Breast epithelium (tissue), 4 donors: ENCODE results near the gene PHPT1. TPM values are rescaled to one million over a fixed set of nuclear protein-coding genes. Genes with fewer than 3 reads are reported as not detected.

Experiments
- DNase-seq, 2 donors: peaks; one replicate each; pipeline ENCODE4 v3.0.0-alpha.2; 2019; ENCODE audit warnings: low spot score in 2 of 2
- H3K27ac ChIP-seq, 2 donors: fragments of 200-600 bp; sonication (generic) in 1 of 2; one replicate each; pipeline ENCODE4 v1.5.1; 2016 to 2019; ENCODE audit warnings: mild to moderate bottlenecking in 1 of 2
- H3K27me3 ChIP-seq, 2 donors: fragments of 200-600 bp; sonication (generic) in 1 of 2; one replicate each; pipeline versions ENCODE4 v1.5.1 to v1.6.0; 2017 to 2019; ENCODE audit warnings: control low read depth in 1 of 2, mild to moderate bottlenecking in 1 of 2
- H3K36me3 ChIP-seq: fragments of 200-600 bp; one replicate; pipeline ENCODE4 v1.5.1; 2019
- H3K4me1 ChIP-seq, 2 donors: fragments of 200-600 bp; sonication (generic); one replicate each; pipeline ENCODE4 v1.5.1; 2016 to 2019; ENCODE audit warnings: control low read depth in 1 of 2
- H3K4me3 ChIP-seq, 3 donors: fragments of 200-600 bp; sonication (generic); 1 replicate in 2 of 3; 2 replicates in 1 of 3; pipeline ENCODE4 v1.5.1; 2016 to 2019; ENCODE audit warnings: mild to moderate bottlenecking in 3 of 3, moderate library complexity in 2 of 3
- H3K9me3 ChIP-seq, 2 donors: fragments of 200-600 bp; sonication (generic) in 1 of 2; one replicate each; pipeline ENCODE4 v1.5.1; 2016 to 2019; ENCODE audit warnings: control low read depth in 1 of 2
- POLR2A ChIP-seq: fragments of 450-650 bp; IDR thresholded peaks from one replicate; pipeline ENCODE4 v1.6.1; 2016; ENCODE audit warnings: antibody characterized with exemption, mild to moderate bottlenecking, moderate library complexity
- POLR2AphosphoS5 ChIP-seq, 3 donors: sonication (generic); formaldehyde crosslinking; IDR thresholded peaks; one replicate each; pipeline ENCODE4 v1.6.1; 2017; ENCODE audit warnings: antibody characterized with exemption in 3 of 3
- intact Hi-C: fragments of 100-400 bp; cut with DNase I; formaldehyde crosslinking; loops from one replicate; pipeline ENCODE4 v1.15.1; 2023; ENCODE audit warnings: low total_unique reads
- total RNA-seq, 3 donors: library from RNA; depleted of rRNA; stranded (reverse); fragments of >200 nt; gene quantifications; one replicate each; pipeline ENCODE4 v1.1.0, GENCODE V29; 2016
- TF ChIP-seq, protein P1 (sequence below), 3 donors: fragments of 450-650 bp; IDR thresholded peaks; one replicate each; pipeline ENCODE4 v1.5.1; 2016 to 2017; ENCODE audit warnings: antibody characterized with exemption in 3 of 3, mild to moderate bottlenecking in 3 of 3, moderate library complexity in 3 of 3

Gene PHPT1
- total RNA-seq, 3 donors from 2014 or later: 43.2 to 70.8 (median 52.5) TPM

GRCh38 chr9:136823136-136824046, 25.8 kb upstream of the PHPT1 start:
- Histone ChIP-seq H3K9me3 (no peaks in the 10 kb centered on the region), H3K27me3 (no peaks in the 10 kb centered on the region), H3K36me3 (peaks cover 6% of the 10 kb centered on the region), H3K27ac (no peak overlapping the region), H3K4me3 (no peak overlapping the region), H3K4me1 (no peaks in the 10 kb centered on the region)
- no peak for DNase-seq
- intact Hi-C loops: no loop called here
- no peak for TF ChIP-seq POLR2AphosphoS5 (IDR thresholded peaks at IDR 0.05)
- TF ChIP-seq, protein P1, sequence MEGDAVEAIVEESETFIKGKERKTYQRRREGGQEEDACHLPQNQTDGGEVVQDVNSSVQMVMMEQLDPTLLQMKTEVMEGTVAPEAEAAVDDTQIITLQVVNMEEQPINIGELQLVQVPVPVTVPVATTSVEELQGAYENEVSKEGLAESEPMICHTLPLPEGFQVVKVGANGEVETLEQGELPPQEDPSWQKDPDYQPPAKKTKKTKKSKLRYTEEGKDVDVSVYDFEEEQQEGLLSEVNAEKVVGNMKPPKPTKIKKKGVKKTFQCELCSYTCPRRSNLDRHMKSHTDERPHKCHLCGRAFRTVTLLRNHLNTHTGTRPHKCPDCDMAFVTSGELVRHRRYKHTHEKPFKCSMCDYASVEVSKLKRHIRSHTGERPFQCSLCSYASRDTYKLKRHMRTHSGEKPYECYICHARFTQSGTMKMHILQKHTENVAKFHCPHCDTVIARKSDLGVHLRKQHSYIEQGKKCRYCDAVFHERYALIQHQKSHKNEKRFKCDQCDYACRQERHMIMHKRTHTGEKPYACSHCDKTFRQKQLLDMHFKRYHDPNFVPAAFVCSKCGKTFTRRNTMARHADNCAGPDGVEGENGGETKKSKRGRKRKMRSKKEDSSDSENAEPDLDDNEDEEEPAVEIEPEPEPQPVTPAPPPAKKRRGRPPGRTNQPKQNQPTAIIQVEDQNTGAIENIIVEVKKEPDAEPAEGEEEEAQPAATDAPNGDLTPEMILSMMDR (IDR thresholded peaks at IDR 0.05): no peak
- no peak for TF ChIP-seq POLR2A

- intact Hi-C loops: no loop called here
Observed at GRCh38 chr9:136824496-136825225, 24.5 kb upstream of the PHPT1 start.

DNA sequence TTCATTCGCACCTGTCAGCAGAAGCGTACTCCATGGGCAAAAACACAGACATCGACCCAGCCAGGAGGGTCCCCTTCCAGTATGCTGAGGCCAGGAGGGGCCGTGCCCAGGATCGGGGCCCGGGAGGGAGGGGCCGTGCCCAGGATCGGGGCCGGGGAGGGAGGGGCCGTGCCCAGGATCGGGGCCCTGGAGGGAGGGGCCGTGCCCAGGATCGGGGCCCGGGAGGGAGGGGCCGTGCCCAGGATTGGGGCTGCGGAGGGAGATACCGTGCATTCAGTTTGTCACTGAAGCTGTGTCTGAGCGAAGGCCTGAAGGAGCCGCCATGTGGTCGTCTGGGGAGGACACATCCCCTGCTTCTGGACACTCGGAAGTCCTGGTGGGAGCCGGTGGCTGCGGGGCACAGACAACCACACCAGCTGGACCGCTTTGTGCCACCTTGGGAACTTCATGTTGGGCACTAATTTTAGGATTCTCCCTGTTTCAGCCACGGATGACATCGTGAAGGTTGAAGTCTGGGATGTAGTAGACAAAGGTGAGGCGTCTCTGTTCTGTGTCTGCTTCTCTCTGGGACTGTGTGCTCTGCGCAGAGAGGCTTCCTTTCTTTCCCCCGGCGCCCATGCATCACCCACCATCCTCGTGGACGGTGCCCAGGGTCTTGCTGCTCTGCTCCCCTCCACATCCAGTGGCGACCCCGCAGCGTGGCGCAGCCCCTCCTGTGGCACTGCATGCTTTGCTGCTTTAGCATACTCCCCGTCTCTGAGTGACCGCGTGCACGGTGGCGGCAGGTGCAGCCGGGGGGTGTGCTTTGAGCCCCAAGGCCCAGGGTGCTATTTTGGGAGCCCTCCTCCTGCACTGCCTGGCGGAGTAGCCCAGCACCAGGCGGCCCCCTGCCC, 23.7 kb upstream of the PHPT1 start:
- no peak overlapping the region for H3K4me3 ChIP-seq
- no peaks in the 10 kb centered on the region for H3K4me1 ChIP-seq
- no peak for DNase-seq
- no peaks in the 10 kb centered on the region for H3K9me3 ChIP-seq
- no peaks in the 10 kb centered on the region for H3K27me3 ChIP-seq
- no peak for TF ChIP-seq POLR2A
- TF ChIP-seq, protein P1 (IDR thresholded peaks at IDR 0.05): no peak
- TF ChIP-seq POLR2AphosphoS5 (IDR thresholded peaks at IDR 0.05): no peak
- H3K27ac ChIP-seq: no peak overlapping the region
- intact Hi-C loops: no loop called here
- H3K36me3 ChIP-seq: peaks cover 16% of the 10 kb centered on the region

More at GRCh38 chr9:136824496-136825225, 24.5 kb upstream of the PHPT1 start:
- H3K4me3 ChIP-seq: no peak overlapping the region
- H3K36me3 ChIP-seq: peaks cover 9% of the 10 kb centered on the region
- H3K9me3 ChIP-seq: no peaks in the 10 kb centered on the region
- TF ChIP-seq, protein P1 (IDR thresholded peaks at IDR 0.05): no peak
- TF ChIP-seq POLR2AphosphoS5 (IDR thresholded peaks at IDR 0.05) (no peak), POLR2A (no peak)
- no peak overlapping the region for H3K27ac ChIP-seq
- no peaks in the 10 kb centered on the region for H3K27me3 ChIP-seq
- DNase-seq: no peak
- H3K4me1 ChIP-seq: no peaks in the 10 kb centered on the region

DNA sequence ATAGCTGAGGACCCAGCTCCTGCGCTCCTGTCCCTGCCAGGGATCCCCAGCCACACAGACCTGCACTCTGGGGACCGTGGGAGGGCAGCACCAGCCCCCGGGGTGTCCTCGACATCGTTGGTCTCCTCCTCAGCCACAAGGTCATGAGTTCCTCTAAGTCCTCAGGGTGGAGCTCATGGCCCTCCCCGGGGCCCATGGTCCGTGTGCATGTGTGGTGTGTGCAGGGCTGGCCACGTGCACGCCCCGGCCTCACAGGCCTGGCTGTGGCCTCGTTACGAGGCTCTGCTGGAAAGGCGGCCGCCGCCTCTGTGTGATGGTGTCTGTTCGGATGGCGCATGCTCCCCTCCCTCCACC, 23.0 kb upstream of the PHPT1 start:
- H3K27me3 ChIP-seq: no peaks in the 10 kb centered on the region
- H3K9me3 ChIP-seq: no peaks in the 10 kb centered on the region
- H3K27ac ChIP-seq: no peak overlapping the region
- no peak for TF ChIP-seq POLR2A
- TF ChIP-seq, protein P1 (IDR thresholded peaks at IDR 0.05): no peak
- H3K4me1 ChIP-seq: no peaks in the 10 kb centered on the region
- DNase-seq: no peak
- intact Hi-C loops: no loop called here
- no peak overlapping the region for H3K4me3 ChIP-seq
- peaks cover 16% of the 10 kb centered on the region for H3K36me3 ChIP-seq
